Trophoblast cell (in vitro differentiated cells and primary cell): Measurements from ENCODE around the gene ZNF302.

ENCODE experiments used
- DNase-seq, 2 donors: peaks; one replicate each; pipeline ENCODE4 v3.0.0-alpha.2; 2016
- H2AFZ ChIP-seq: 2 replicates; pipeline ENCODE4 v1.6.1; 2013; ENCODE audit warnings: low read length, moderate library complexity, mild to moderate bottlenecking; ENCODE audit not compliant: insufficient read depth, poor library complexity
- H2AK5ac ChIP-seq: 2 replicates; pipeline ENCODE4 v1.6.1; 2013; ENCODE audit warnings: mild to moderate bottlenecking, low read length
- H2BK120ac ChIP-seq: 2 replicates; pipeline ENCODE4 v1.6.1; 2013; ENCODE audit warnings: low read length, mild to moderate bottlenecking, moderate library complexity; ENCODE audit not compliant: insufficient read depth, poor library complexity
- H2BK12ac ChIP-seq: 2 replicates; pipeline ENCODE4 v1.6.1; 2013; ENCODE audit warnings: mild to moderate bottlenecking, low read length, moderate library complexity
- H2BK5ac ChIP-seq: 2 replicates; pipeline ENCODE4 v1.6.1; 2013; ENCODE audit warnings: low read length, low read depth, moderate library complexity, mild to moderate bottlenecking; ENCODE audit not compliant: poor library complexity
- H3K14ac ChIP-seq: 2 replicates; pipeline ENCODE4 v1.6.1; 2013; ENCODE audit warnings: mild to moderate bottlenecking, low read length
- H3K18ac ChIP-seq: 2 replicates; pipeline ENCODE4 v1.6.1; 2013; ENCODE audit warnings: mild to moderate bottlenecking, low read length
- H3K23ac ChIP-seq: 2 replicates; pipeline ENCODE4 v1.6.1; 2013; ENCODE audit warnings: low read length
- H3K27ac ChIP-seq: 2 replicates; pipeline ENCODE4 v1.5.1; 2013; ENCODE audit warnings: low read depth, mild to moderate bottlenecking, inconsistent platforms, low read length, moderate library complexity
- H3K27me3 ChIP-seq: 2 replicates; pipeline ENCODE4 v1.6.1; 2013; ENCODE audit warnings: inconsistent platforms, mild to moderate bottlenecking, low read length, moderate library complexity; ENCODE audit not compliant: insufficient read depth
- H3K36me3 ChIP-seq, 2 experiments: 1 replicate in 1 of 2; 2 replicates in 1 of 2; pipeline ENCODE4 v1.6.1; 2013; ENCODE audit warnings: low read length in 2 of 2, mild to moderate bottlenecking in 2 of 2, moderate library complexity in 1 of 2; ENCODE audit not compliant: insufficient read depth in 2 of 2, control insufficient read depth in 1 of 2
- H3K4ac ChIP-seq: 2 replicates; pipeline ENCODE4 v1.6.1; 2013; ENCODE audit warnings: low read depth, mild to moderate bottlenecking, low read length, moderate library complexity
- H3K4me1 ChIP-seq, 2 experiments: 1 replicate in 1 of 2; 2 replicates in 1 of 2; pipeline ENCODE4 v1.6.1; 2013; ENCODE audit warnings: low read length in 2 of 2, mild to moderate bottlenecking in 2 of 2, moderate library complexity in 1 of 2; ENCODE audit not compliant: insufficient read depth in 2 of 2, control insufficient read depth in 1 of 2
- H3K4me2 ChIP-seq: 2 replicates; pipeline ENCODE4 v1.6.1; 2013; ENCODE audit warnings: inconsistent platforms, mild to moderate bottlenecking, low read length, moderate library complexity
- H3K4me3 ChIP-seq: 2 replicates; pipeline ENCODE4 v1.5.1; 2013; ENCODE audit warnings: mild to moderate bottlenecking, low read depth, low read length, inconsistent platforms
- H3K79me1 ChIP-seq: one replicate; pipeline ENCODE4 v1.6.1; 2013; ENCODE audit warnings: low read length
- H3K79me2 ChIP-seq: 2 replicates; pipeline ENCODE4 v1.6.1; 2013; ENCODE audit warnings: low read length, mild to moderate bottlenecking; ENCODE audit not compliant: control insufficient read depth, insufficient read depth, poor library complexity
- H3K9ac ChIP-seq: 2 replicates; pipeline ENCODE4 v1.6.1; 2013; ENCODE audit warnings: mild to moderate bottlenecking, low read length
- H3K9me3 ChIP-seq: 2 replicates; pipeline ENCODE4 v1.6.1; 2013; ENCODE audit warnings: low read depth, mild to moderate bottlenecking, control low read depth, inconsistent platforms, low read length; ENCODE audit not compliant: insufficient read depth
- H4K12ac ChIP-seq: 2 replicates; pipeline ENCODE4 v1.6.1; 2013; ENCODE audit warnings: low read depth, mild to moderate bottlenecking, low read length, moderate library complexity
- H4K8ac ChIP-seq: 2 replicates; pipeline ENCODE4 v1.6.1; 2013; ENCODE audit warnings: low read depth, mild to moderate bottlenecking, low read length, moderate library complexity
- H4K91ac ChIP-seq: one replicate; pipeline ENCODE4 v1.6.1; 2013; ENCODE audit warnings: low read depth, mild to moderate bottlenecking, low read length, moderate library complexity
- WGBS: extraction: QIAGEN DNeasy Blood & Tissue Kit; methylation state at CpG from one replicate; pipeline ENCODE4 v1.1.7; 2013; ENCODE audit warnings: missing lambda C conversion rate; ENCODE audit not compliant: insufficient read length, insufficient coverage; ENCODE audit errors: extremely low coverage; 5-methylcytosine and 5-hydroxymethylcytosine counted together

ZNF302 gene

GRCh38 chr19:34711890-34712289, 34.4 kb downstream of the ZNF302 start:
- Histone ChIP-seq H4K8ac (no peak overlapping the region), H4K91ac (no peak overlapping the region)
- WGBS: no CpG with 5 or more reads among the region's 6 CpGs

GRCh38 chr19:34712395-34713261, 35.1 kb downstream of the ZNF302 start:
- H4K8ac ChIP-seq: no peak overlapping the region
- H3K9me3 ChIP-seq: peaks cover 15% of the 10 kb centered on the region
- H3K27me3 ChIP-seq: no peaks in the 10 kb centered on the region
- no peak overlapping the region for H4K12ac ChIP-seq
- H3K36me3 ChIP-seq: no peaks in the 10 kb centered on the region
- no peak overlapping the region for H3K4me2 ChIP-seq
- no peak overlapping the region for H2BK120ac ChIP-seq
- no peak overlapping the region for H3K18ac ChIP-seq
- H3K4me1 ChIP-seq: no peaks in the 10 kb centered on the region
- H2BK12ac ChIP-seq: no peak overlapping the region
- H3K79me2 ChIP-seq: no peaks in the 10 kb centered on the region
- no CpG with 5 or more reads among the region's 11 CpGs for WGBS
- no peak overlapping the region for H2BK5ac ChIP-seq
- DNase-seq: peak; percentile 57 to 89
- H3K4me3 ChIP-seq: no peak overlapping the region
- H3K27ac ChIP-seq: no peak overlapping the region
- no peak overlapping the region for H4K91ac ChIP-seq
- H3K4ac ChIP-seq: no peak overlapping the region
- no peak overlapping the region for H3K14ac ChIP-seq
- no peak overlapping the region for H3K23ac ChIP-seq
- no peaks in the 10 kb centered on the region for H3K79me1 ChIP-seq
- H2AK5ac ChIP-seq: no peak overlapping the region
- no peak overlapping the region for H3K9ac ChIP-seq
- H2AFZ ChIP-seq: no peak overlapping the region

More at GRCh38 chr19:34711890-34712289, 34.4 kb downstream of the ZNF302 start:
- Histone ChIP-seq H3K4ac (no peak overlapping the region), H2AFZ (no peak overlapping the region), H3K79me2 (no peaks in the 10 kb centered on the region), H3K79me1 (no peaks in the 10 kb centered on the region), H3K4me1 (no peaks in the 10 kb centered on the region), H3K27ac (no peak overlapping the region), H3K27me3 (no peaks in the 10 kb centered on the region), H3K18ac (no peak overlapping the region), H2BK5ac (no peak overlapping the region), H3K9me3 (peaks cover 17% of the 10 kb centered on the region), H2AK5ac (no peak overlapping the region), H4K12ac (no peak overlapping the region), H3K23ac (no peak overlapping the region), H3K4me2 (no peak overlapping the region), H3K4me3 (no peak overlapping the region), H2BK12ac (no peak overlapping the region), H3K36me3 (no peaks in the 10 kb centered on the region), H3K14ac (no peak overlapping the region), H3K9ac (no peak overlapping the region), H2BK120ac (no peak overlapping the region)
- no peak for DNase-seq

GRCh38 chr19:34713262-34713637, 35.8 kb downstream of the ZNF302 start:
- Histone ChIP-seq H2AFZ (no peak overlapping the region), H3K9me3 (peaks cover 11% of the 10 kb centered on the region), H3K23ac (no peak overlapping the region), H2AK5ac (no peak overlapping the region), H3K36me3 (no peaks in the 10 kb centered on the region), H3K27ac (no peak overlapping the region), H2BK12ac (no peak overlapping the region), H3K14ac (no peak overlapping the region), H3K4me3 (no peak overlapping the region), H3K4me1 (no peaks in the 10 kb centered on the region), H2BK5ac (no peak overlapping the region), H3K79me1 (no peaks in the 10 kb centered on the region), H3K4ac (no peak overlapping the region), H3K27me3 (no peaks in the 10 kb centered on the region), H2BK120ac (no peak overlapping the region), H3K79me2 (no peaks in the 10 kb centered on the region), H3K9ac (no peak overlapping the region), H4K91ac (no peak overlapping the region), H4K8ac (no peak overlapping the region), H4K12ac (no peak overlapping the region), H3K18ac (no peak overlapping the region), H3K4me2 (no peak overlapping the region)
- no CpG with 5 or more reads among the region's 2 CpGs for WGBS
- DNase-seq: no peak

- H3K27me3 ChIP-seq: no peaks in the 10 kb centered on the region
- no peak for DNase-seq
- H4K91ac ChIP-seq: no peak overlapping the region
- H3K18ac ChIP-seq: no peak overlapping the region
- no peak overlapping the region for H2BK12ac ChIP-seq
- no peak overlapping the region for H4K12ac ChIP-seq
- no peak overlapping the region for H3K14ac ChIP-seq
- H3K79me2 ChIP-seq: no peaks in the 10 kb centered on the region
- no peaks in the 10 kb centered on the region for H3K4me1 ChIP-seq
- H3K9ac ChIP-seq: no peak overlapping the region
- H2AK5ac ChIP-seq: no peak overlapping the region
- H3K27ac ChIP-seq: no peak overlapping the region
- H3K23ac ChIP-seq: no peak overlapping the region
- no peak overlapping the region for H3K4me3 ChIP-seq
- H3K79me1 ChIP-seq: no peaks in the 10 kb centered on the region
- H2BK5ac ChIP-seq: no peak overlapping the region
- H2AFZ ChIP-seq: no peak overlapping the region
- no peak overlapping the region for H3K4me2 ChIP-seq
- H3K4ac ChIP-seq: no peak overlapping the region
- H3K36me3 ChIP-seq: no peaks in the 10 kb centered on the region
- H2BK120ac ChIP-seq: no peak overlapping the region
- H3K9me3 ChIP-seq: peaks cover 11% of the 10 kb centered on the region
- no peak overlapping the region for H4K8ac ChIP-seq
Measured at GRCh38 chr19:34715357-34715756, 37.9 kb downstream of the ZNF302 start.
